Prostate gland (tissue), 2 donors: Measurements from ENCODE around the gene STAT2.

Experiments
- POLR2A ChIP-seq: fragments of 450-650 bp; IDR thresholded peaks from one replicate; pipeline ENCODE4 v1.6.1; 2016; ENCODE audit warnings: antibody characterized with exemption, mild to moderate bottlenecking
- TF ChIP-seq, protein P1 (sequence below), 4 experiments: fragments of 200-600 bp in 2 of 4; fragments of 450-650 bp in 2 of 4; sonication (generic) in 2 of 4; IDR thresholded peaks; 1 replicate in 3 of 4; 2 replicates in 1 of 4; pipeline ENCODE4 v1.5.1; 2016 to 2019; ENCODE audit warnings: antibody characterized with exemption in 4 of 4, mild to moderate bottlenecking in 2 of 4, moderate library complexity in 2 of 4

DNA sequence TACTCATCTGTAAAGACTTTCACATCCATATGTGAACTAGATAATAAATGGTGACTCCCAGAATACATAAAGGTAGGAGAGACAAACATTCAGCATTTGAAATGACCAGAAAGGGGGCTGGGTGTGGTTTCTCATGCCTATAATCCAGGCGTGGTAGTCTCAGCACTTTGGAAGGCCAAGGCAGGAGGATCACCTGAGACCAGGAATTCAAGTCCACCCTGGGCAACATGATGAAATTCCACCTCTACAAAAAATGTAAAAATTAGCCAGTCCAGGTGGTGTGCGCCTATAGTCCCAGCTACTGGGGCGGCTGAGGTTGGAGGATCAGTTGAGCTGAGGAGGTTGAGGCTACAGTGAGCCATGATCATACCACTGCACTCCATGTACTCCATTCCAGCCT is 55.6 kb downstream of the STAT2 start:
- TF ChIP-seq POLR2A = no peak
- TF ChIP-seq, protein P1, sequence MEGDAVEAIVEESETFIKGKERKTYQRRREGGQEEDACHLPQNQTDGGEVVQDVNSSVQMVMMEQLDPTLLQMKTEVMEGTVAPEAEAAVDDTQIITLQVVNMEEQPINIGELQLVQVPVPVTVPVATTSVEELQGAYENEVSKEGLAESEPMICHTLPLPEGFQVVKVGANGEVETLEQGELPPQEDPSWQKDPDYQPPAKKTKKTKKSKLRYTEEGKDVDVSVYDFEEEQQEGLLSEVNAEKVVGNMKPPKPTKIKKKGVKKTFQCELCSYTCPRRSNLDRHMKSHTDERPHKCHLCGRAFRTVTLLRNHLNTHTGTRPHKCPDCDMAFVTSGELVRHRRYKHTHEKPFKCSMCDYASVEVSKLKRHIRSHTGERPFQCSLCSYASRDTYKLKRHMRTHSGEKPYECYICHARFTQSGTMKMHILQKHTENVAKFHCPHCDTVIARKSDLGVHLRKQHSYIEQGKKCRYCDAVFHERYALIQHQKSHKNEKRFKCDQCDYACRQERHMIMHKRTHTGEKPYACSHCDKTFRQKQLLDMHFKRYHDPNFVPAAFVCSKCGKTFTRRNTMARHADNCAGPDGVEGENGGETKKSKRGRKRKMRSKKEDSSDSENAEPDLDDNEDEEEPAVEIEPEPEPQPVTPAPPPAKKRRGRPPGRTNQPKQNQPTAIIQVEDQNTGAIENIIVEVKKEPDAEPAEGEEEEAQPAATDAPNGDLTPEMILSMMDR (IDR thresholded peaks at IDR 0.05) = no peak
